SU-DHL-6 (cell line): Measurements from ENCODE around the gene CAMKK2.
"Not testable (repeated sequence)": the region's sequence is repeated elsewhere in the genome, so short reads cannot be mapped to it uniquely, and the experiment has no call there.

ENCODE experiments used
- H2AFZ ChIP-seq: fragments of 200-600 bp; sonication (generic); 2 replicates; pipeline ENCODE4 v1.6.1; 2014; ENCODE audit warnings: low read depth, mild to moderate bottlenecking, moderate library complexity, mixed read lengths, antibody characterized with exemption, low read length; ENCODE audit not compliant: severe bottlenecking
- H3F3A ChIP-seq: fragments of 200-600 bp; shearing (Covaris generic); 2 replicates; pipeline ENCODE4 v1.6.0; 2016; ENCODE audit warnings: antibody characterized with exemption, mild to moderate bottlenecking; ENCODE audit not compliant: insufficient read depth
- H3K27ac ChIP-seq: fragments of 200-600 bp; sonication (generic); 2 replicates; pipeline ENCODE4 v1.5.1; 2016; ENCODE audit warnings: low read depth, mild to moderate bottlenecking, low read length, moderate library complexity, mixed read lengths
- H3K27me3 ChIP-seq: fragments of 200-600 bp; sonication (generic), shearing (Covaris generic); 2 replicates; pipeline ENCODE4 v1.6.0; 2014; ENCODE audit warnings: mild to moderate bottlenecking, low read length
- H3K36me3 ChIP-seq: fragments of 200-600 bp; sonication (generic); 2 replicates; pipeline ENCODE4 v1.6.1; 2014; ENCODE audit warnings: mild to moderate bottlenecking, low read length, mixed read lengths
- H3K4me2 ChIP-seq: fragments of 300-600, 200-600 bp; shearing (Covaris generic), sonication (generic); 2 replicates; pipeline ENCODE4 v1.6.0; 2014; ENCODE audit warnings: low read length, low read depth, mild to moderate bottlenecking; ENCODE audit not compliant: poor library complexity, severe bottlenecking
- H3K4me3 ChIP-seq: fragments of 200-600 bp; sonication (generic); 2 replicates; pipeline ENCODE4 v1.5.1; 2014; ENCODE audit warnings: antibody characterized with exemption, low read length, mild to moderate bottlenecking, mixed read lengths; ENCODE audit not compliant: insufficient read depth, poor library complexity, severe bottlenecking
- H3K79me2 ChIP-seq: fragments of 200-600 bp; sonication (generic); 2 replicates; pipeline ENCODE4 v1.6.1; 2014; ENCODE audit warnings: mild to moderate bottlenecking, low read length, moderate library complexity; ENCODE audit not compliant: insufficient read depth
- H3K9ac ChIP-seq: fragments of 200-600 bp; sonication (generic); 2 replicates; pipeline ENCODE4 v1.7.0; 2014; ENCODE audit warnings: mild to moderate bottlenecking, low read length
- H3K9me2 ChIP-seq: fragments of 200-600 bp; sonication (generic); replicated peaks from 2 replicates; pipeline ENCODE4 v1.6.1; 2014; ENCODE audit warnings: low read length; ENCODE audit not compliant: insufficient read depth
- H3K9me3 ChIP-seq: fragments of 200-600 bp; sonication (generic); 2 replicates; pipeline ENCODE4 v1.6.1; 2014; ENCODE audit warnings: low read length, mixed read lengths; ENCODE audit not compliant: insufficient read depth
- H4K20me1 ChIP-seq: fragments of 200-600 bp; sonication (generic); 2 replicates; pipeline ENCODE4 v1.6.1; 2014; ENCODE audit warnings: low read depth, mild to moderate bottlenecking, antibody characterized with exemption, low read length, moderate library complexity, mixed read lengths
- CTCF ChIP-seq: fragments of 200-600 bp; sonication (generic); IDR thresholded peaks from one replicate; pipeline ENCODE4 v1.5.1; 2017; ENCODE audit warnings: antibody characterized with exemption, mild to moderate bottlenecking, low read length, moderate library complexity; ENCODE audit not compliant: insufficient read depth, poor library complexity, severe bottlenecking
- EZH2phosphoT487 ChIP-seq: fragments of 200-600 bp; sonication (generic), shearing (Covaris generic); conservative IDR thresholded peaks from 2 replicates; pipeline ENCODE4 v1.6.1; 2018; ENCODE audit warnings: mild to moderate bottlenecking, antibody characterized with exemption, low read length, moderate library complexity, mixed read lengths

CAMKK2 gene

GRCh38 chr12:121232163-121232562, 64.3 kb downstream of the CAMKK2 start:
- no peaks in the 10 kb centered on the region for H3F3A ChIP-seq
- H3K79me2 ChIP-seq = no peaks in the 10 kb centered on the region
- H3K4me3 ChIP-seq = no peak overlapping the region
- no peaks in the 10 kb centered on the region for H3K9me2 ChIP-seq
- H3K9ac ChIP-seq = no peak overlapping the region
- no peak overlapping the region for H3K4me2 ChIP-seq
- TF ChIP-seq CTCF = no peak
- H3K27me3 ChIP-seq = no peaks in the 10 kb centered on the region
- H4K20me1 ChIP-seq = no peaks in the 10 kb centered on the region
- H3K9me3 ChIP-seq = no peaks in the 10 kb centered on the region
- no peak overlapping the region for H2AFZ ChIP-seq
- no peaks in the 10 kb centered on the region for H3K36me3 ChIP-seq
- H3K27ac ChIP-seq = no peak overlapping the region

- Histone ChIP-seq H3K4me3 (no peak overlapping the region), H3K9ac (no peak overlapping the region), H3F3A (no peaks in the 10 kb centered on the region), H3K27ac (no peak overlapping the region), H3K36me3 (no peaks in the 10 kb centered on the region), H3K79me2 (no peaks in the 10 kb centered on the region), H4K20me1 (no peaks in the 10 kb centered on the region), H3K9me3 (no peaks in the 10 kb centered on the region), H2AFZ (no peak overlapping the region), H3K27me3 (no peaks in the 10 kb centered on the region), H3K9me2 (no peaks in the 10 kb centered on the region), H3K4me2 (no peak overlapping the region)
- no peak for TF ChIP-seq EZH2phosphoT487
- TF ChIP-seq CTCF = no peak
Measured at GRCh38 chr12:121230538-121230907, 66.0 kb downstream of the CAMKK2 start.

- H3K9me2 ChIP-seq, H2AFZ ChIP-seq, H3F3A ChIP-seq, H4K20me1 ChIP-seq, H3K9ac ChIP-seq, H3K36me3 ChIP-seq, H3K4me3 ChIP-seq, H3K9me3 ChIP-seq, H3K27me3 ChIP-seq, H3K27ac ChIP-seq, H3K79me2 ChIP-seq, H3K4me2 ChIP-seq: not testable (repeated sequence)
- TF ChIP-seq CTCF = peak; percentile 53
Measured at GRCh38 chr12:121229826-121230537, 66.5 kb downstream of the CAMKK2 start.
